Gastrocnemius medialis (tissue), 4 donors: Measurements from ENCODE around the gene SOCS7. TPM values are rescaled to one million over a fixed set of nuclear protein-coding genes. Genes with fewer than 3 reads are reported as not detected.

Source experiments
- ATAC-seq, 2 donors: fragments of 150-250 bp; one replicate each; pipeline ENCODE4 v1.9.1; 2016
- DNase-seq, 2 donors: peaks; one replicate each; pipeline ENCODE4 v3.0.0-alpha.2; 2019
- H3K27ac ChIP-seq, 4 donors: fragments of 200-600 bp; sonication (generic); 1 replicate in 1 of 4; 2 replicates in 3 of 4; pipeline ENCODE4 v1.5.1; 2016 to 2018; ENCODE audit warnings: mild to moderate bottlenecking in 2 of 4, moderate library complexity in 1 of 4
- H3K27me3 ChIP-seq, 3 donors: fragments of 200-600 bp; sonication (generic) in 2 of 3; 1 replicate in 1 of 3; 2 replicates in 2 of 3; pipeline versions ENCODE4 v1.5.1 to v1.6.0; 2016 to 2019; ENCODE audit warnings: mild to moderate bottlenecking in 1 of 3, moderate library complexity in 1 of 3
- H3K36me3 ChIP-seq, 2 donors: fragments of 200-600 bp; sonication (generic) in 1 of 2; one replicate each; pipeline ENCODE4 v1.5.1; 2017 to 2018
- H3K4me1 ChIP-seq, 2 donors: fragments of 200-600 bp; sonication (generic) in 1 of 2; one replicate each; pipeline ENCODE4 v1.5.1; 2016 to 2017; ENCODE audit warnings: mild to moderate bottlenecking in 2 of 2
- H3K4me3 ChIP-seq, 4 donors: fragments of 200-600 bp; sonication (generic) in 3 of 4; 1 replicate in 1 of 4; 2 replicates in 3 of 4; pipeline ENCODE4 v1.5.1; 2016 to 2019; ENCODE audit warnings: mild to moderate bottlenecking in 2 of 4
- H3K9me3 ChIP-seq, 3 donors: fragments of 200-600 bp; sonication (generic) in 2 of 3; 1 replicate in 1 of 3; 2 replicates in 2 of 3; pipeline ENCODE4 v1.5.1; 2016 to 2019
- POLR2A ChIP-seq, 2 donors: fragments of 450-650 bp; IDR thresholded peaks; one replicate each; pipeline ENCODE4 v1.6.1; 2017; ENCODE audit warnings: antibody characterized with exemption in 2 of 2, mild to moderate bottlenecking in 2 of 2, moderate library complexity in 2 of 2
- in situ Hi-C, 4 donors: fragments of 200-750 bp; cut with MboI; loops; one replicate each; pipeline versions ENCODE4 v1.15.0 to v1.8.0; 2017; ENCODE audit warnings: low sequenced_read_pairs in 4 of 4
- intact Hi-C: fragments of 100-400 bp; cut with DNase I; formaldehyde crosslinking; loops from one replicate; pipeline ENCODE4 v1.15.1; 2023; ENCODE audit warnings: low total_unique reads
- total RNA-seq, 4 donors: library from RNA; depleted of rRNA; stranded (reverse); fragments of >200 nt; gene quantifications; one replicate each; pipeline versions ENCODE4 v1.1.0 to v1.2.3, GENCODE V29; 2016
- TF ChIP-seq, protein P1 (sequence below), 5 experiments: fragments of 450-650 bp in 3 of 5; fragments of 200-600 bp in 2 of 5; sonication (generic) in 2 of 5; IDR thresholded peaks in 4 of 5; conservative IDR thresholded peaks in 1 of 5; 1 replicate in 4 of 5; 2 replicates in 1 of 5; pipeline ENCODE4 v1.5.1; 2016 to 2019; ENCODE audit warnings: antibody characterized with exemption in 5 of 5, mild to moderate bottlenecking in 3 of 5, moderate library complexity in 3 of 5

The SOCS7 gene
- total RNA-seq, 4 donors from 2014 or later: 16.3 to 19.9 (median 19.5) TPM

- TF ChIP-seq, protein P1, sequence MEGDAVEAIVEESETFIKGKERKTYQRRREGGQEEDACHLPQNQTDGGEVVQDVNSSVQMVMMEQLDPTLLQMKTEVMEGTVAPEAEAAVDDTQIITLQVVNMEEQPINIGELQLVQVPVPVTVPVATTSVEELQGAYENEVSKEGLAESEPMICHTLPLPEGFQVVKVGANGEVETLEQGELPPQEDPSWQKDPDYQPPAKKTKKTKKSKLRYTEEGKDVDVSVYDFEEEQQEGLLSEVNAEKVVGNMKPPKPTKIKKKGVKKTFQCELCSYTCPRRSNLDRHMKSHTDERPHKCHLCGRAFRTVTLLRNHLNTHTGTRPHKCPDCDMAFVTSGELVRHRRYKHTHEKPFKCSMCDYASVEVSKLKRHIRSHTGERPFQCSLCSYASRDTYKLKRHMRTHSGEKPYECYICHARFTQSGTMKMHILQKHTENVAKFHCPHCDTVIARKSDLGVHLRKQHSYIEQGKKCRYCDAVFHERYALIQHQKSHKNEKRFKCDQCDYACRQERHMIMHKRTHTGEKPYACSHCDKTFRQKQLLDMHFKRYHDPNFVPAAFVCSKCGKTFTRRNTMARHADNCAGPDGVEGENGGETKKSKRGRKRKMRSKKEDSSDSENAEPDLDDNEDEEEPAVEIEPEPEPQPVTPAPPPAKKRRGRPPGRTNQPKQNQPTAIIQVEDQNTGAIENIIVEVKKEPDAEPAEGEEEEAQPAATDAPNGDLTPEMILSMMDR (IDR thresholded peaks at IDR 0.05 in 4 of 5, conservative IDR thresholded peaks at IDR 0.05 in 1 of 5): no peak
- TF ChIP-seq POLR2A (IDR thresholded peaks at IDR 0.05): peak; percentile 20 to 60
- in situ Hi-C loops: no loop called here
Observed at GRCh38 chr17:38428643-38429371, 77.2 kb downstream of the SOCS7 start.

DNA sequence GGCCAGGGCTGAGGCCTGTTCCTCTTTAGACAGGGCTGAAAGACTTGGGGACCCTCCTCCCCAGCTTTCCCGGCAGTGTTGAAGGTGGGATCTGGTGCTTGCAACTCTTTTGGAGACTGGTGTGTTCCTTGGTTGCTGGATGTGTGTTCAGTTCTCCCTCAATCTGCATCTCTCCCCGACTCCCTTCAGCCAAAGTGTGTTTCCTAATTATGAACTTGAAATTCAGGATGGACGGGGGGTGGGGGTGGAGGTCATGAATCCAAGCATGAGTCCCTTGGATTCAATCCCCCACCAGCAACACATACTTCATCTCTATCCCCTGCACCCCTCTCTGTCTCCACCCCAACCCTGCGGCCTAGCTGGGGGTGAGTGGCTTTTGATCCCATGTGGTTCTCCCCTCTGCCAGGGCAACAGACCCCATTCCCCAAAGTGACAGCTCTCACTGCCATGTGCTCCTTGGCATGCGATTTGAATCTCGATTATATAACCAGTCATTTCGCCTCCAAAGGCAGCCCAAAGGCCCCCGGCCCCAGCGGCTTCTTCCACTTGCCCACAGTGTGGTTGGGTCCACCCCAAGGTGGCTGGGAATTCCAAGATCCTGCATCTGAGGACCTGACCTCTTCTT lies 77.9 kb downstream of the SOCS7 start:
- Histone ChIP-seq H3K9me3 (no peaks in the 10 kb centered on the region), H3K4me3 (peak overlapping the region; percentile 78 to 99 (median 87)), H3K27ac (peak overlapping the region; percentile 89 to 94 (median 90)), H3K4me1 (peaks cover 35 to 45% of the 10 kb centered on the region in 2 donors), H3K36me3 (no peaks in the 10 kb centered on the region), H3K27me3 (no peaks in the 10 kb centered on the region)
- intact Hi-C loops (loop anchor here (2.0 to 10.0 kb wide), 2 partner anchors 13 to 245 kb away; partner anchors contain the start of gene EPOP), in situ Hi-C loops (loop anchor here in 1 of 4 donors (10.0 kb wide), 1 partner anchor 55 kb away; no protein-coding TSS in a partner anchor)
- DNase-seq: no peak
- ATAC-seq: peak in 1 of 2 donors; percentile 1
- TF ChIP-seq POLR2A (IDR thresholded peaks at IDR 0.05): no peak
- TF ChIP-seq, protein P1 (IDR thresholded peaks at IDR 0.05 in 4 of 5, conservative IDR thresholded peaks at IDR 0.05 in 1 of 5): no peak

More at GRCh38 chr17:38428643-38429371, 77.2 kb downstream of the SOCS7 start:
- ATAC-seq (peak; percentile 50 to 63), DNase-seq (peak in 1 of 2 donors; percentile 58)
- Histone ChIP-seq H3K4me3 (peak overlapping the region; percentile 78 to 99 (median 87)), H3K27me3 (no peaks in the 10 kb centered on the region), H3K27ac (peak overlapping the region; percentile 89 to 94 (median 90)), H3K9me3 (no peaks in the 10 kb centered on the region), H3K4me1 (peaks cover 35 to 45% of the 10 kb centered on the region in 2 donors), H3K36me3 (no peaks in the 10 kb centered on the region)
- intact Hi-C loops: loop anchor here (2.0 to 10.0 kb wide), 2 partner anchors 14 to 246 kb away; partner anchors contain the start of gene EPOP

GRCh38 chr17:38430316-38430715 lies 78.7 kb downstream of the SOCS7 start:
- H3K27ac ChIP-seq: peak overlapping the region; percentile 89 to 94 (median 90)
- H3K27me3 ChIP-seq: no peaks in the 10 kb centered on the region
- intact Hi-C loops (no loop called here), in situ Hi-C loops (loop anchor here in 1 of 4 donors (10.0 kb wide), 1 partner anchor 54 kb away; no protein-coding TSS in a partner anchor)
- H3K36me3 ChIP-seq: no peaks in the 10 kb centered on the region
- H3K4me3 ChIP-seq: no peak overlapping the region
- H3K9me3 ChIP-seq: no peaks in the 10 kb centered on the region
- ATAC-seq: no peak
- peaks cover 35 to 45% of the 10 kb centered on the region in 2 donors for H3K4me1 ChIP-seq
- DNase-seq: no peak
- TF ChIP-seq, protein P1 (IDR thresholded peaks at IDR 0.05 in 4 of 5, conservative IDR thresholded peaks at IDR 0.05 in 1 of 5): no peak
- TF ChIP-seq POLR2A (IDR thresholded peaks at IDR 0.05): no peak

DNA sequence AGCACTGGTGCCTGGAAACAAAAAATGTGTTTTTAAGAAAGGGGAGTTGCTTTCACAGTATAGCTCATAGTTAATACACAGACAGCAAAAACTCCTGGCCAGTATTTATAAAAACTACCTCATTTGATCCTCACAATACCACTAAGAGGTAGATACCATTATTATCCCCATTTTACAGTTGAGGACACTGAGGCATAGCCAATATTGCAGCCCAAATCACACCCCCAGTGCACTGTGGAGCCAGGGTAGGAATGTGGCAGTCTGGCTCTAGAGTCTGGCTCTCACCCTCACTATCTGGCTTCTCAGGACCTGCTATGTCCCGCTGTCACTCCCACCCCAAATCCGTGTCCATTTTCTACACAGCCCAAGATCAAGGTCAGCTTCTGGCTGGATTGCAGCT lies 79.2 kb downstream of the SOCS7 start:
- no peak for TF ChIP-seq POLR2A (IDR thresholded peaks at IDR 0.05)
- TF ChIP-seq, protein P1 (IDR thresholded peaks at IDR 0.05 in 4 of 5, conservative IDR thresholded peaks at IDR 0.05 in 1 of 5): no peak
- intact Hi-C loops: no loop called here
- H3K4me3 ChIP-seq: no peak overlapping the region
- DNase-seq: no peak
- ATAC-seq: no peak
- H3K27ac ChIP-seq: peak overlapping the region in 2 of 4 donors; percentile 89 to 91
- in situ Hi-C loops: loop anchor here in 1 of 4 donors (10.0 kb wide), 1 partner anchor 54 kb away; no protein-coding TSS in a partner anchor
- H3K4me1 ChIP-seq: peaks cover 35 to 42% of the 10 kb centered on the region in 2 donors
- H3K9me3 ChIP-seq: no peaks in the 10 kb centered on the region
- H3K36me3 ChIP-seq: no peaks in the 10 kb centered on the region
- no peaks in the 10 kb centered on the region for H3K27me3 ChIP-seq
